ENCODE measurements around the gene MBD1.

DNA sequence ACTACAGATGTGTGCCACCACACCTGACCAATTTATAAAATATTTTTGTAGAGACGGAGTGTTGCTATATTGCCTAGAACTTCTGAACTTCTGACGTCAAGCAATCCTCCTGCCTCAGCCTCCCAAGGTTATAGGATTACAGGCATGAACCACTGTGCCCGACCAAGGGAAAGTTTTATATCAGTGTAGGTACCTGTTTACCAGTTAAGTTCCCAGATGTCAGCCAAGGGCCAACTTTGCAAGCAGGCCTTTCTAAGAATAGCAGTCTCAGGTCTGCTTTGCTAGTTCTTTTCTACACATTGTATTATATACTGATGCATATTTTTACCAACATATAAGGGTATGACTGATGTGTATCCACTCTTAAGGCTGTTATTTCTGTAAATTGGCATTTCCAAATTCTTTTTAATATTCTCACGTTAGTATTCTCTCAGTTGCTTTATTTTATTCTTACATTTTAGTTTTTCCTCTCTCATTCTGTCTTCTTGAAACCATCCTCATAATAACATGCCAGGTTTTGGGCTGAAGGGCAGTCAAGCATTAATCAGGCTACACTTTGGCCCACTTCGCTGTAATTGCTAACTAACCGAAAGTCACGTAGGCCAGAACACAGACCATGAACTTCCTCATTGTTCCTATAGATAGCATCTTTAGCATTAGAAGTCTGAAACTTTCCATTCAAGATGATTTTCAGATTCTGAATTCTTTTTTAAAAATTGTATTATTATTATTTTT lies 31.1 kb upstream of the MBD1 start:
- TF ChIP-seq HDGF (IDR thresholded peaks at IDR 0.05) (no peak), GABPA (IDR thresholded peaks at IDR 0.05; ENCODE audit: low read depth) (no peak), CHD1 (IDR thresholded peaks at IDR 0.05; ENCODE audit: low read depth, low read length) (no peak)
- TF ChIP-seq, protein P1, sequence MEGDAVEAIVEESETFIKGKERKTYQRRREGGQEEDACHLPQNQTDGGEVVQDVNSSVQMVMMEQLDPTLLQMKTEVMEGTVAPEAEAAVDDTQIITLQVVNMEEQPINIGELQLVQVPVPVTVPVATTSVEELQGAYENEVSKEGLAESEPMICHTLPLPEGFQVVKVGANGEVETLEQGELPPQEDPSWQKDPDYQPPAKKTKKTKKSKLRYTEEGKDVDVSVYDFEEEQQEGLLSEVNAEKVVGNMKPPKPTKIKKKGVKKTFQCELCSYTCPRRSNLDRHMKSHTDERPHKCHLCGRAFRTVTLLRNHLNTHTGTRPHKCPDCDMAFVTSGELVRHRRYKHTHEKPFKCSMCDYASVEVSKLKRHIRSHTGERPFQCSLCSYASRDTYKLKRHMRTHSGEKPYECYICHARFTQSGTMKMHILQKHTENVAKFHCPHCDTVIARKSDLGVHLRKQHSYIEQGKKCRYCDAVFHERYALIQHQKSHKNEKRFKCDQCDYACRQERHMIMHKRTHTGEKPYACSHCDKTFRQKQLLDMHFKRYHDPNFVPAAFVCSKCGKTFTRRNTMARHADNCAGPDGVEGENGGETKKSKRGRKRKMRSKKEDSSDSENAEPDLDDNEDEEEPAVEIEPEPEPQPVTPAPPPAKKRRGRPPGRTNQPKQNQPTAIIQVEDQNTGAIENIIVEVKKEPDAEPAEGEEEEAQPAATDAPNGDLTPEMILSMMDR (IDR thresholded peaks at IDR 0.05 in 2 of 3, conservative IDR thresholded peaks at IDR 0.05 in 1 of 3; ENCODE audit: control insufficient read depth in 2 of 3, extremely low read depth in 1 of 3, insufficient read depth in 1 of 3, low read depth in 3 of 3, low read length in 3 of 3): no peak
- TF ChIP-seq, protein P2, sequence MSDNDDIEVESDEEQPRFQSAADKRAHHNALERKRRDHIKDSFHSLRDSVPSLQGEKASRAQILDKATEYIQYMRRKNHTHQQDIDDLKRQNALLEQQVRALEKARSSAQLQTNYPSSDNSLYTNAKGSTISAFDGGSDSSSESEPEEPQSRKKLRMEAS (IDR thresholded peaks at IDR 0.05; ENCODE audit: low read depth, low read length): no peak
- TF ChIP-seq, protein P3, sequence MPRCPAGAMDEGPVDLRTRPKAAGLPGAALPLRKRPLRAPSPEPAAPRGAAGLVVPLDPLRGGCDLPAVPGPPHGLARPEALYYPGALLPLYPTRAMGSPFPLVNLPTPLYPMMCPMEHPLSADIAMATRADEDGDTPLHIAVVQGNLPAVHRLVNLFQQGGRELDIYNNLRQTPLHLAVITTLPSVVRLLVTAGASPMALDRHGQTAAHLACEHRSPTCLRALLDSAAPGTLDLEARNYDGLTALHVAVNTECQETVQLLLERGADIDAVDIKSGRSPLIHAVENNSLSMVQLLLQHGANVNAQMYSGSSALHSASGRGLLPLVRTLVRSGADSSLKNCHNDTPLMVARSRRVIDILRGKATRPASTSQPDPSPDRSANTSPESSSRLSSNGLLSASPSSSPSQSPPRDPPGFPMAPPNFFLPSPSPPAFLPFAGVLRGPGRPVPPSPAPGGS (IDR thresholded peaks at IDR 0.05; ENCODE audit: borderline replicate concordance, insufficient read depth, low read depth, low read length, poor library complexity, severe bottlenecking): no peak

Data from GM12878 (cell line).